PFSK-1 (cell line): Measurements from ENCODE around the gene SUSD4.

ENCODE experiments used
- FOXP2 ChIP-seq: optimal IDR thresholded peaks from 2 replicates; pipeline ENCODE3; 2011; ENCODE audit warnings: borderline replicate concordance, control low read depth, inconsistent platforms; ENCODE audit not compliant: insufficient read depth; ENCODE audit errors: extremely low read length, extremely low read depth
- POLR2AphosphoS5 ChIP-seq: IDR thresholded peaks from 2 replicates; pipeline ENCODE4 v1.6.1; 2012; ENCODE audit warnings: low read depth, mild to moderate bottlenecking, control low read depth, low read length, moderate library complexity
- SIN3A ChIP-seq: IDR thresholded peaks from 2 replicates; pipeline ENCODE4 v1.6.1; 2012; ENCODE audit warnings: mild to moderate bottlenecking, low read length, moderate library complexity, borderline replicate concordance; ENCODE audit not compliant: insufficient read depth
- TAF1 ChIP-seq: IDR thresholded peaks from 2 replicates; pipeline ENCODE4 v1.6.1; 2012; ENCODE audit warnings: low read length, control low read depth, borderline replicate concordance; ENCODE audit not compliant: insufficient read depth
- TF ChIP-seq, protein P1 (sequence below), 2 experiments: IDR thresholded peaks; 2 replicates each; pipeline versions ENCODE4 v1.6.1 to v1.8.0; 2011 to 2012; ENCODE audit warnings: low read depth in 2 of 2, low read length in 2 of 2, control low read depth in 1 of 2, inconsistent platforms in 1 of 2, mild to moderate bottlenecking in 1 of 2, moderate library complexity in 1 of 2; ENCODE audit not compliant: insufficient read depth in 1 of 2

SUSD4 gene

GRCh38 chr1:223340637-223341036, 23.3 kb downstream of the SUSD4 start:
- no peak for TF ChIP-seq TAF1
- TF ChIP-seq, protein P1, sequence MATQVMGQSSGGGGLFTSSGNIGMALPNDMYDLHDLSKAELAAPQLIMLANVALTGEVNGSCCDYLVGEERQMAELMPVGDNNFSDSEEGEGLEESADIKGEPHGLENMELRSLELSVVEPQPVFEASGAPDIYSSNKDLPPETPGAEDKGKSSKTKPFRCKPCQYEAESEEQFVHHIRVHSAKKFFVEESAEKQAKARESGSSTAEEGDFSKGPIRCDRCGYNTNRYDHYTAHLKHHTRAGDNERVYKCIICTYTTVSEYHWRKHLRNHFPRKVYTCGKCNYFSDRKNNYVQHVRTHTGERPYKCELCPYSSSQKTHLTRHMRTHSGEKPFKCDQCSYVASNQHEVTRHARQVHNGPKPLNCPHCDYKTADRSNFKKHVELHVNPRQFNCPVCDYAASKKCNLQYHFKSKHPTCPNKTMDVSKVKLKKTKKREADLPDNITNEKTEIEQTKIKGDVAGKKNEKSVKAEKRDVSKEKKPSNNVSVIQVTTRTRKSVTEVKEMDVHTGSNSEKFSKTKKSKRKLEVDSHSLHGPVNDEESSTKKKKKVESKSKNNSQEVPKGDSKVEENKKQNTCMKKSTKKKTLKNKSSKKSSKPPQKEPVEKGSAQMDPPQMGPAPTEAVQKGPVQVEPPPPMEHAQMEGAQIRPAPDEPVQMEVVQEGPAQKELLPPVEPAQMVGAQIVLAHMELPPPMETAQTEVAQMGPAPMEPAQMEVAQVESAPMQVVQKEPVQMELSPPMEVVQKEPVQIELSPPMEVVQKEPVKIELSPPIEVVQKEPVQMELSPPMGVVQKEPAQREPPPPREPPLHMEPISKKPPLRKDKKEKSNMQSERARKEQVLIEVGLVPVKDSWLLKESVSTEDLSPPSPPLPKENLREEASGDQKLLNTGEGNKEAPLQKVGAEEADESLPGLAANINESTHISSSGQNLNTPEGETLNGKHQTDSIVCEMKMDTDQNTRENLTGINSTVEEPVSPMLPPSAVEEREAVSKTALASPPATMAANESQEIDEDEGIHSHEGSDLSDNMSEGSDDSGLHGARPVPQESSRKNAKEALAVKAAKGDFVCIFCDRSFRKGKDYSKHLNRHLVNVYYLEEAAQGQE (IDR thresholded peaks at IDR 0.05; ENCODE audit: insufficient read depth in 1 of 2, low read depth in 2 of 2, low read length in 2 of 2): no peak
- TF ChIP-seq POLR2AphosphoS5: no peak
- TF ChIP-seq SIN3A: no peak
- TF ChIP-seq FOXP2: no peak

- TF ChIP-seq, protein P1 (IDR thresholded peaks at IDR 0.05; ENCODE audit: insufficient read depth in 1 of 2, low read depth in 2 of 2, low read length in 2 of 2): no peak
- no peak for TF ChIP-seq SIN3A
- no peak for TF ChIP-seq TAF1
- TF ChIP-seq FOXP2: no peak
- no peak for TF ChIP-seq POLR2AphosphoS5
Observed at GRCh38 chr1:223339861-223340260, 24.1 kb downstream of the SUSD4 start.

DNA sequence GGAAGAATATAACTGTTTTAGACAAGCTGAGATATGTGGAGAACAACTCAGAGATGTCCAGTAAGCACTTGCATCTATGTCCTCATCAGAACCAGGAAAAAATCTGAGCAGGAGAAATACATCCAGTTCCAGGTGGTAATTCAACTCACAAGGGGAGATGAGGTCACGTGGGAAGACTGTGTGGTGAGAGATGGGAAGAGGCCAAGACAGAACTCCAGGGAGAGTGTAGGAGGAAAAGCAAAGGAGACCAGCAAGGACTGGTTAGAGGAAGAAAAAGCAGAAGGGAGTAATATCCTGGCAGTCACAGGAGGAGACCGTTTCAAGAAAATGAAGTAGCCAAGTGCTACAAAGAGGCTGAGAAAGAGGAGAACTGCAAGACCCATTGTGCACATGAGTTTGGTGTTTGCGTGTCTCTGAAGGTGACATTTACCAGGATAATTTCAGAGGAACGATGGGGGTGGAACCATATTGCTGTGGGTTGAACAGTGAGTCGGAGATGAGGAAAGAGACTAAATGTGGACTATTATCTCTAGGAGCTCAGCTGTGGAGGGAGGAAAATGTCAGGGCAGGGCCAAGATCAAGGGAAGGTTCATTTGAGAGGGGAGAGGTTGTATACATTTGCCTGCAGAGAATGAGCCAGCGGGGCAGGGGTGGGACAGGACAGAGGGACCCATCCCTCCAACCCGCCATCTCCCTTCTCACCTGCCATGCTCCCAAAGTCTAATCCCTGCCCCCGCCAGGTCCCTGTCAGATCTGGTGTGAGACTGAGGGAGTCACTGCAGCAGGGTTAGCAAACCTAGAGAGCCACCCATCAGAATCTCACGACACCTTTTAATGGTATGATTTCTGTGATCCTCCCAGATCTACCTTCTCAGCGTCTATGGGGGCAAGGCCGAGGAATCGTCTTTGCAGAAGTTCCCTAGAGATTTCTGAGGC, 24.9 kb downstream of the SUSD4 start:
- no peak for TF ChIP-seq POLR2AphosphoS5
- TF ChIP-seq TAF1: no peak
- no peak for TF ChIP-seq FOXP2
- no peak for TF ChIP-seq SIN3A
- TF ChIP-seq, protein P1 (IDR thresholded peaks at IDR 0.05; ENCODE audit: insufficient read depth in 1 of 2, low read depth in 2 of 2, low read length in 2 of 2): no peak

GRCh38 chr1:223337174-223337869, 26.7 kb downstream of the SUSD4 start:
- no peak for TF ChIP-seq FOXP2
- TF ChIP-seq, protein P1 (IDR thresholded peaks at IDR 0.05; ENCODE audit: insufficient read depth in 1 of 2, low read depth in 2 of 2, low read length in 2 of 2): no peak
- no peak for TF ChIP-seq SIN3A
- TF ChIP-seq POLR2AphosphoS5: no peak
- no peak for TF ChIP-seq TAF1
